Measurements from ENCODE around the gene CPB1. TPM values are rescaled to one million over a fixed set of nuclear protein-coding genes. Genes with fewer than 3 reads are reported as not detected.

The CPB1 gene
- total and polyA plus RNA-seq, 11 donors = 0.08 to 27.7 (median 2.0) TPM; not detected in 5

DNA sequence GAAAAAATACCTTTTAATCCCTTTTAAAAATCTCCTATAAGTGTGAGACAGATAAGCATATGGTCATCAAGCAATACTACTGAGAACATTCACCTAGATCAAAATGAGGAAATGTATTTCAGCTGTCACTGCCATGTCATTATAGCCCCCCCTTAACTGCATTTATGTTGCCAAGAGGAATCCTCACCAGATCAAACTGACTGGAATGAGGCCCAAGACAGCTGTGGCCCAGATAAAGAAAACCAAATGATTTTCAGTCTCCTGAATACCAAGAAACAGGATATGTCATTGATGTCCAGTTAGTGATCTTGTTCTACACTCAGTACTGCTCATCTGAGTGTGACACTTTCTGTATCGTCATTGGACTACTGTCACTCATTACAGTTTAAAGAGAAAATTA, 35.1 kb upstream of the CPB1 start:
- Histone ChIP-seq H3K36me3 (no peaks in the 10 kb centered on the region), H3K27me3 (no peaks in the 10 kb centered on the region), H3K4me1 (peaks cover 0 to 16% (median 0%) of the 10 kb centered on the region in 12 donors), H3K27ac (no peak overlapping the region), H3K9me3 (no peaks in the 10 kb centered on the region), H3K4me3 (no peak overlapping the region)
- TF ChIP-seq CTCF (IDR thresholded peaks at IDR 0.05) = no peak
- no peak for TF ChIP-seq POLR2A (IDR thresholded peaks at IDR 0.05)
- DNase-seq = no peak
- WGBS, 4 donors = 73 to 82% (median 77%) methylated on average over 1 of the region's 1 CpG
- intact Hi-C loops (cut with DNase I) = no loop called here
- ATAC-seq = no peak

DNA sequence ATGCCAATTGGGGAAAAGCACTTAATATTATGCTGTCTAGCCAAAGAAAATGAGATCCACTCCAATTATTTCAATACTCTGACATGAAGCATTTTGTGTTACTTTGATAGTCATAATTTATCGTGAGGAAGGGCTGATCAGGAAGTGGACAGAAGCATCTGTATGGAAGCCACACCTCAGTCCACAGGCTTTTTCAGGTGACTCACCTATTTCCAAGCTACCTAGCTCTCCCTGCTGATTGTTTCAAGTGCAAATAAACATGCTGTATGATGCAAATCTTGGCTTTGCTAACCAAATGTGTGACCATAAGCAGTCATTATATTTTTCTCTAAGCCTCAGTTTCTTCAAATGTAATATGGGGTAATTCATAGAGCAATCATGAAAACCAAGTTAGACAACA, 30.8 kb upstream of the CPB1 start:
- intact Hi-C loops (cut with DNase I) = no loop called here
- no peak for ATAC-seq

DNA sequence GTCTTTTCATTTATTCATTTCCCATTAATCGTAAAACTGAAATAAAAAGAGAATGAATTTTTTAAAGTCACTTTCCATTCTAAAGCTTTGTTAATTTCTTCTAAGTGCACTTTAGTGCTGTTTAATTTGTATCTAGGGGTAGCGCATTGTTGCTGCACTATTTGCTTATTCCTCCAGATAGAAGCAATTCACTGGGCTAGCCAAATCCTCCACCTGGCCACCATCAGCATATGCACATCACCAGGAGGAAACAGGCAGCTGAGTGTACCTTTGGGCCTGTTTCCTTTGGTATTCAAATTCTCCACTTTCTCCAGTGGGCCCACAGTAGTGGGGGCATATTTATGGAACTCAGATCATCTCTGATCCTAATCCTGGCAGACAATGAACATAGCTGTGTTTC, 29.8 kb upstream of the CPB1 start:
- DNase-seq (no peak), ATAC-seq (no peak)
- Histone ChIP-seq H3K27me3 (no peaks in the 10 kb centered on the region), H3K9me3 (no peaks in the 10 kb centered on the region), H3K36me3 (no peaks in the 10 kb centered on the region), H3K4me3 (no peak overlapping the region), H3K27ac (no peak overlapping the region), H3K4me1 (no peaks in the 10 kb centered on the region)
- intact Hi-C loops (cut with DNase I) = no loop called here
- TF ChIP-seq POLR2A (IDR thresholded peaks at IDR 0.05) (no peak), CTCF (IDR thresholded peaks at IDR 0.05) (no peak)
- WGBS, 4 donors = 87 to 93% (median 90%) methylated on average over 2 of the region's 2 CpGs

More for the DNA sequence above, 30.8 kb upstream of the CPB1 start:
- no peak for DNase-seq
- Histone ChIP-seq H3K27ac (no peak overlapping the region), H3K36me3 (no peaks in the 10 kb centered on the region), H3K27me3 (no peaks in the 10 kb centered on the region), H3K4me3 (no peak overlapping the region), H3K4me1 (peaks cover 0 to 2% (median 0%) of the 10 kb centered on the region in 12 donors), H3K9me3 (no peaks in the 10 kb centered on the region)
- 34 to 55% (median 46%) methylated on average over 1 of the region's 1 CpG for WGBS, 4 donors
- no peak for TF ChIP-seq POLR2A (IDR thresholded peaks at IDR 0.05)
- TF ChIP-seq CTCF (IDR thresholded peaks at IDR 0.05) = no peak

DNA sequence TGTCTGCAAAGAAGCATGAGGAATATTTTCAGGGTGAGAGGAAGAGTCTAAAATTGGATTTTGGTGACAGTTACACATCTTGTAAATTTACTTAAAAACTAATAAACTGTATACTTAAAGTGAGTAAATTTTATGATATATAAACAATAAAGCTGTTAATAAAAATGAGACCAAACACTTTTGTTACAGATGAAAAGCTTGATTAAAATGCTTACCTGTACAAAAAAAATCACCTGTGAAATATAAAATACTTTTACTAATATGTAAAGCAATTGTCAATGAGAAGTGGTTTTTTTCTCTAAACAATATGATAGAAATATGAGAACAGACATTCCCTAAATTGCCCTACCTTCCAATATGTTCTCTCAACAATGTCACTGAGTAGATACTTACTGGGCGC, 27.2 kb upstream of the CPB1 start:
- H3K4me3 ChIP-seq = no peak overlapping the region
- intact Hi-C loops (cut with DNase I) = no loop called here
- no peaks in the 10 kb centered on the region for H3K27me3 ChIP-seq
- H3K4me1 ChIP-seq = no peaks in the 10 kb centered on the region
- DNase-seq (no peak), ATAC-seq (no peak)
- H3K36me3 ChIP-seq = no peaks in the 10 kb centered on the region
- H3K27ac ChIP-seq = no peak overlapping the region
- no peak for TF ChIP-seq CTCF (IDR thresholded peaks at IDR 0.05)
- no peak for TF ChIP-seq POLR2A (IDR thresholded peaks at IDR 0.05)
- H3K9me3 ChIP-seq = no peaks in the 10 kb centered on the region
- WGBS, 4 donors = 83 to 93% (median 87%) methylated on average over 1 of the region's 1 CpG

All from heart left ventricle (tissue), 16 donors.